Stimulated activated CD8-positive, alpha-beta memory T cell treated with anti-CD3 and anti-CD28 coated beads, Interleukin-7, amount 100 ng/mL, for 24 hours (primary cell): ENCODE results near the gene PRDM16.

Experiments
- DNase-seq: peaks from one replicate; pipeline ENCODE4 v3.0.0-alpha.2; 2020; ENCODE audit warnings: low read depth

PRDM16 gene

DNA sequence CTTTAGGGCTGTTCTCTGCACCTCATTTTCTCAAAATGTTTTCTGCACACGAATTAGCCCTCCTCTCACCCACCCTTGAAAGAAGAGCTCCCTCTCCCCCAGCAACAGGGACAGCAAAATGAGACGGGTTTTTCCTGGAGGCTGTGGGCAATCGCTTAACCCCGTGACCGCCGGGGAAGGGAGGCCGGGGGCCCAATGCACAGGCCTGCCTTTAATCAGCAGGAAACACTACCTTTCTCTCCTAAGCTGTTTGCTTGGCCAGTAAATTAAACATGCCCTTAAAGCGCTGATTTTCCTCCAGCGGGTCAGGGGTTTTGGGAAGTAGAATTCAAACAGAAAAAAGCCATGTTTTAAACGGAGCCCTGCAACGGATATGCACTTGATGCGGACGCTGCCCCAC is 114.4 kb downstream of the PRDM16 start:
- DNase-seq: no peak

DNA sequence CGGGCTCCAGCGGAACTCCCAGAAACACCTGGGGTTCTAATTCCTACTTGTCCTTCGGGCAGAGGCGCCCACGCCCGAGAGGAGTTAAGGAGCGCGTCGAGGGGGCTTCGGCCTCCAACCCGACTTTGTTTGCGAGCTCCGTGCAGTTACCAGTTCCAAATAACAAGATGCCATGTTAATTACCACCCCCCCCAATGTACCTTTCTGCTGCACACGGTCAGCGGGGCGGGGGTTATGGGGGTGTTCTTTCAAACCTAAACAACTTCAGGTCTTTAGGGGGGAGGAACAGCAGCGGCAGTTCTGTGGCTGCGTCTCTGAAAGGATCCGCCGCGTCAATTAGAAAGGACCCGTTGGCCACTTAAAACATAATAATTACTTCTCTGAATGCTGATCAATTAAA is 114.8 kb downstream of the PRDM16 start:
- DNase-seq: no peak

DNA sequence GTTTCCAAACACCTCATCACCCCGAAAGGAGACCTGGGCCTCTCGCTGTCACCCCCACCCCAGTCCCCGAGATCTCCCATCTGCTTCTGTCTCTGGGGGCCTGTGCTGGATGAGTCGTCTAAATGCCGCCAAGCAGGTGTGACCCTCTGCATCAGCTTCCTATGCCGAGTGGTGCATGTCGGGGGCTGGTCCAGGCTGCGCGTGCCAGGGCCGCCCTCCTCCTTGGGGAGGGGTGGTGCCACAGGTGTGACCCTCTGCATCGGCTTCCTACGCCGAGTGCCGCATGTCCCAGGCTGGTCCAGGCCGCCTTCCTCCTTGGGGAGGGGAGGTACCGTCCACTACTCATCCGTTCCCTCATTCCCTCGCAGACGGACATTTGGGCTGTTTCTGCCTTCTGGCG is 115.7 kb downstream of the PRDM16 start:
- DNase-seq: no peak

DNA sequence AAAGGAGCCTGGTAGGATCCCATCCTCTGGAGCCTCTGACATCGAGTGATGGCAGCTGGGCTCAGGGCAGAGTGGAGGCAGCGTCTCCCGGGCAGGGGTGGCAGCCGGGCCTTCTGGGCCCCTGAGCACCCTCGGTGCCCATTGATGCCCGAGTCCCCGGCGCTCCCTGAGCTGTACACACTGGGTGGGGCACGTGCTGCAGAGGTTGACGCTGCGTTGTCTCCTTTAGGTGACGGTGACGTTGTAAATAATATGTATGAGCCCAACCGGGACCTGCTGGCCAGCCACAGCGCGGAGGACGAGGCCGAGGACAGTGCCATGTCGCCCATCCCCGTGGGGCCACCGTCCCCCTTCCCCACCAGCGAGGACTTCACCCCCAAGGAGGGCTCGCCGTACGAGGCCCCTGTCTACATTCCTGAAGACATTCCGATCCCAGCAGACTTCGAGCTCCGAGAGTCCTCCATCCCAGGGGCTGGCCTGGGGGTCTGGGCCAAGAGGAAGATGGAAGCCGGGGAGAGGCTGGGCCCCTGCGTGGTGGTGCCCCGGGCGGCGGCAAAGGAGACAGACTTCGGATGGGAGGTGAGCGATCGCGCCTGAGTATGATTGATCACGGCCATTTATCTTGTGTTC is 117.0 kb downstream of the PRDM16 start:
- no peak for DNase-seq

DNA sequence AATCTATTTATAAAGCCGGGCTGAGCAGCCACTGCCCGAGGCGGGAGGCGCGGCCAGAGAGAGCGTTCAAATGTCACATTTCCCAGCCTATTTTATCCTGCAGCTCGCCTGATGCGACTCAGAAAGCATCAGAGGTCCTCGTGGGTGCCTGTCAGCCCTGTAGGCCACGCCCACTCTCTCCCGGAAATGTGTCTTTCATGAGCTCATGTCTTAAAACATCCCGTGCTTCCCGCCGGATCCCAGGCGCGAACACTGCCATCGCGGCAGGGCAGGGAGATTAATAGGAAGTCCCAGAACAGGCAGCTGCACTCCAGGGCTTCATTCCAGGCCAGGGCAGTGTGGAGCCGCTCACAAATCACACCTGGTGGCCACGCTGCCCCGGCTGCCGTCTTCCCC is 117.5 kb downstream of the PRDM16 start:
- DNase-seq: no peak

DNA sequence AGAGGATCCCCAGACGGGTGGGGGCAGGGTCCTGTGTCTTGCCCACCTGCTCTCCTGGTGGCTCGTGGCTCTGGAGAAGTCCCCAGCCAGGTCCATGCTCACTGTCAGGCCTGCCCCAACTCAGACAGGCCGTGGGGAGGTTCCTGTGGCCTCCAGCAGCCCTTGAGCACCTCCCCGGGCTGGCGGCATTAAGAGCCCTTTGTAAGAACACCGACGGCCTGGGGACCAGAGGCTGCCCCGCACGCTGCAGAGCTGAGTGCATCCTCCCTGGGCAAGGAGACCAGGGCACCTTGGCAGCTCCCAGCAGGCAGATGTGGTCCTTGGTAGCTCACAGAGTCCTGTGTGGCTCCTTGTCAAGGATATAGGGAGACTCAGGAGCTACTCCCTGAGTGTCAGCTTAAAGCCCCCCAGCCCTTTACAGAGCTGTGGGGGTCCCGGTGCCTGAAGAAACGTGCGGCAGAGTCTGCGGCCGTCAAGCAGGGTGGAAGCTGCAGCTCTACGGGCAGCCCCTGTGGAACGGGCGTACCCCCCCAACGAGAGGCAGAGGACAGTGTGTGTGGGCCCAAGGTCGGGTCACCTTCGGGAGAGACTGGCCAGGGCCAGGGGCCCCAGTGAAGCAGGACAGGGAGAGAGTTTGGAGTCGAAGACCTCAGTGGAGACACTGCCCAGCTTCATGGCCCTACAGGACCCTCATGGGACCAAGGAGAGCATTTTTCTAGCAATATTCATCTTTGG is 118.6 kb downstream of the PRDM16 start:
- DNase-seq: no peak

DNA sequence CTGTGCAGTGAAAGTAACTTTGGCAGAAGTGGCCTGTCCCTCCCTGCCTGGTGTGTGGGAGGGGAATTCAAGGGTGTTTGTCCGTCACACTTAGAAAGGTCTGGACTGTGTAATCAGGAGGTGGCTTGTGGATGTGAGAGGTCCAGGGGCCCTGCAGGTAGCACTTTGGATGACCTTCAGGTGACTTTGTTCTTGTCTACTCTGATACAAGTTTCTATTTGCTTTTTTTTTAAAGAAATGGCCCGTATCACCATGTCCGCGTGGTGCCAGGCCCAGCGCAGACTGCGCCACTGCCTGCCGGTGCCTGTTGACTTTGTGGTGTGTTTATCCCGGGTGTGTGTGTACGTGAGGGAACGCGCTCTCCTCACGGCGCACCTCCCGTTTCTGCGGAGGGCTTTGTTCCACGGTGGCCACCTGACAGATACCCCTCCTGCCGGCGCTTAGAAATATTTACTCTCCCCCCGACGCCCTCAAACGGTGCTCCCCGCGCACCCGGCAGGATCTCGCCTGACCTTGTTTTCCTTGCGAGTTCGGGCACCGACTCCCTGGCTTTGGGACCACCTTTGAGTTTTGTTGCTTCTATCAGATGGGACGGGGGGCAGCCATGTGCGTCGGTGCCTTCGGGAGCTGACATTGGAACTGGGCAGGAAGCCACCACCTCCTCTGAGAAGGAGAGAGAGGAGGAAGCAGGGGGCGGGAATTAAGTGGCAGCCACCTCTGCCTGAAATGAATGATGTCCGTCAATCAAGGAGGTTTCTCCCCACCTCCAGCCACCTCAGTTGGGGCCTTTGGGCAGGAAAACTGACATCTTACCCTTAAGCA is 119.4 kb downstream of the PRDM16 start:
- no peak for DNase-seq

DNA sequence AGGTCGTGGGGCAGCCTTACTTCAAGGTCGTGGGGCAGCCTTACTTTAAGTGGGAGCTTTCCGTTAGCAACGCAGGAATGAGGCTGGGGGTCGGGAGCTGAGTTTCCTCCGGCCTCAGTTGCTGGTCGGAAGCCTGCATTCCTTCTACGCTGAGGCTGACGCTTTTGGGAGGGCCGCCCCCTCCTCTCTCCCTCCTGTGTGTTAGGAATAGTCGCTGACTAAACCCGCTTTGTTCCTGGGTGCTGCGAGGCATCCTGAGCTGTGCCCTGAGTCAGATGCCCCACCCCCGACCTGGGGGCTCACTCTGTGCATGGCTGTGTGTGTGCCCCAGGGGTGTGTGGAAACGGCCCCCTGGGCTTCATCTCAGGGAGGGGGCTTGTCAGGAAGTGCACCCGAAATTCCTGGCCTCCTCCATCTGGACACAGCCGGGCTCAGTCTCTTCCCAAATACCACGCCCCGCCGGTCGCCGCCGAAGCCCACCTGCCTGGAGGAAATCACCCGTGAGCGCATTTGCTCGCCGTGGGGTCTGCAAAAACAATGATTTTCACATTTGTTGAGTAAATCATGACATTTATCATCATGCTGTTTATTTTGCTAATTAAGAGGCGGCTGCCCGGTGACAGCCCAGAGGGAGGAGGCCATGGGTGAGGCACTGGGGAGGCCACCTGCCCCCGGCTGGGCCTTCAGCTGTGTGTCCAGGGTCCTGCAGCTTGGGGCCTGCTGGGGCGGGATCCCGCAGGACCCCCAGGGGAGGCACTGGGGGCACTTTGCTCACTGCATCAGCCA is 121.4 kb downstream of the PRDM16 start:
- DNase-seq: no peak

DNA sequence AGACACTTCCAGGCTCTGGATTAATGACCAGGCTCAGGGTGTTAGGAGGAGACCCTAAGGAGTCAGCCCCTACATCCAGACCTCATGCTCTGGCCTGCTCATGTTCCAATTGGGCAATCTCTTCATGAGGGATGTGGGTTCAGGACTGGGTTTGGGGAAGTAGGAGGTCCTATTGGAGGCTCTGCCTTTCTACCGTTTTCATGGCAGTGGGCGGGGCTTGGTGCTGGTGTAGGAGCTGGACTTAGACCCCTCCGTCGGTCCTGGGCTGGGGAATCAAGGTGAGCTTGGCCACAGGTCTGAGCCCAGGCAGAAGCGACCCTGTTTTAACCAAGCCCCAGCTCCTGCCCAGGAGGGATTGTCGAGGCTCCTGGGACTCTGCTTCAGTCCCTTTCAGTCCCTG is 123.4 kb downstream of the PRDM16 start:
- no peak for DNase-seq

DNA sequence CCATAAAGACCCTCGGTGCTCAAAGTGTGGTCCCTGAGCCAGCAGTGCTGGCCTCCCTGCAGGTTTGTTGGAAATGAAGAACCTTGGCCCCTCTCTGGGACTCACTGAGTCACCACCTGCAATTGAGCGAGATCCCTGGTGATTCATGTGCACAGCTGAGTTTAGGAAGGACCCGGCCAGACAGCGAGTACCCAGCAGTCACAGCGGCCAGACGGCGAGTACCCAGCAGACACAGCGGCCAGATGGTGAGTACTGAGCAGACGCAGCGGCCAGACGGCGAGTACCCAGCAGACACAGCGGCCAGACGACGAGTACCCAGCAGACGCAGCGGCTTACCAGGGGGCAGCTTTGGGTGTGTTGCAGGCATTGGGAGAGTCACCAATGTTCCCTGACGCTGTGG is 123.8 kb downstream of the PRDM16 start:
- DNase-seq: no peak

DNA sequence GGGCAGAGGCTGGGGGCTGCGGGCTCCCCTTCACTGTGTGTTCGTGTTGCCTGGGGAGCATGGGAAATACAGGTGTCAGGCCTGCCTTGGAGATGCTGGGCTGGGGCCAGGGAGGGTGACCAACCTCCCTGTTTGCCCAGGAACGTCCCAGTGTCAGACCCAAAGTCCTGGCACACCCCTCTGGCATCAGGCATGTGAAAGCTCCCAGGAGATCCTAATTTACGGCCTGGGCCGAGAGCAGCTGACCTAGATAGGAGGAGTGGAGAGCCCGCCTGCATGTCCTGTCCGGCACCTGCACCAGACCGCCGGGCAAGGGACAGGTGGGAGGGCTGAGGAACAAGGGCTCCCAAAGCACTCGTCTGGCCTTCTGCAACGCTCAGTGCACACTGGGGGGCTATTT is 124.8 kb downstream of the PRDM16 start:
- no peak for DNase-seq

DNA sequence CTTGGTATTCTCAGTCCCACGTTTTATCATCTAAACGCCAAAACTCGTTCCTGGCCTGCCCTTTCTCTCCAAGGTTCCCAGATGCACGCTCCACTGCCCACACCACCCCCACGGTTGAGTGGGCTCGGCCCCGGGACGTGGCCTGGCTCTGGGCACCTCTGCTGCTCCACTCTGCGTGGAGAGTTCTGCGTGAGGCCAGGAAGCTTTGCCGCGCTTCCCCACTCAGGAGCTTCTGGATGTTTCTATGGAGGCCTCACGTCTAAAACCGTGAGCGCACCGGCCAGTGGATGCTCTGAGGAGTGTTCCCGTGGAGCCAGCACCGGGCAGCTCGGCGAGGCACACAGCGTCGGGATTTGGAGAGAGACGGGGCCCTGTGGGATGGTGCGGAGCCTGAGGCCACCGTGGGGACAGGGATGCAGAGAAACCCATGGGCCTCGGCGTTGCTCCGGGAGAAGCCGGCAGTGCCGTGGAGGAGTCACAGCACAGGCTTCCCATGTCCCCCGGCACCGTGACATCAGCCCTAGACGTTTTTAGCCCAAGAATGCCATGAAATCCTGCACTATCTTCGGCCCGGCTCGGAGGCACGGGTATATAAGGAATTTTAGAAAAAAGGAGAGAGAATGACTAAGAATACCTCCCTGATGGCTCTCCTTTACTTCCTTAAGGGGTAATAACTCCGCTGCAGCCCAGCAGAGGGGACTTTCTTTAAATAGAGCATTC is 125.9 kb downstream of the PRDM16 start:
- no peak for DNase-seq

DNA sequence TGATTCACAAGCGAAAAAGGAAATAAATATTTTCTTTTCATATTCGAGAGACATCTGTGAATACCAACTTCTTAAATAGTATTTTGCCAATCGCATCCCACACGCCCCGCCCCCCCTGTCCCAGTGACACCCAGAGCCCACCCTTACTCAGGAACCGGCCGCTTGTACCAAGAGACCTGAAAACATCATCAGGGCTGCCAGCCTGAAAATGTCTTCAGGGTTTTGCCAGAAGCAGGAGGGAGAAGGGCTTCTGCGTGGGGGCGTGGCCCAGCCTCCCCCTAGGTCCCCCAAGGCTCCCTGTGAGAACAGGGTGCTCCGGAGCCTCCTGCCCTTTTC is 126.4 kb downstream of the PRDM16 start:
- no peak for DNase-seq

DNA sequence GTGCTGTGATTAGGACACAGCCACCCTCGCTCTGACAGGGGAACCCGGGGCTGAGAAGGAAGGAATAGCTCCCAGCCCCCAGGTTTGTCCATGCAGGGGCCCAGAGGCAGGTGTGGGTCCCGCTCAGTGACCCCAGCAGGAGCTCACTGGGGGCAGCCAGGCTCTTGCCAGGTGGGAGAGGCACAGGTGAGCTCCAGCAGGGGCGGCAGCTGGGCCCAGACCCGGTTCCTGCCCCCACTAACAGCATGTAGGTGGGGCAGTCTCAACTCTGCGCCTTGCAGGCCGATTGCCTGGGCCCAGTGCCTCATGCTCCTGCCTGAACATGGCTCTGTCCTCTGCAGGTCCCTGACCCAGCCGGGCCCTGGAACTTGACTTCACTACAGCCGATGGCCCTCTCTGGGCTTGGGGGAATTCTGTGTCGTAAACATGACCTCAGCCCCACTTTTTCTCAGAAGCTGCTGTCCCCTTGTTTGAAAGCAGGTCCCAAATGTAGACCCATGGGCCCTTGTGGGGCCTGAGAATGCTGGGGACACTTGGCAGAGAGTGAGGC is 127.0 kb downstream of the PRDM16 start:
- DNase-seq: no peak

DNA sequence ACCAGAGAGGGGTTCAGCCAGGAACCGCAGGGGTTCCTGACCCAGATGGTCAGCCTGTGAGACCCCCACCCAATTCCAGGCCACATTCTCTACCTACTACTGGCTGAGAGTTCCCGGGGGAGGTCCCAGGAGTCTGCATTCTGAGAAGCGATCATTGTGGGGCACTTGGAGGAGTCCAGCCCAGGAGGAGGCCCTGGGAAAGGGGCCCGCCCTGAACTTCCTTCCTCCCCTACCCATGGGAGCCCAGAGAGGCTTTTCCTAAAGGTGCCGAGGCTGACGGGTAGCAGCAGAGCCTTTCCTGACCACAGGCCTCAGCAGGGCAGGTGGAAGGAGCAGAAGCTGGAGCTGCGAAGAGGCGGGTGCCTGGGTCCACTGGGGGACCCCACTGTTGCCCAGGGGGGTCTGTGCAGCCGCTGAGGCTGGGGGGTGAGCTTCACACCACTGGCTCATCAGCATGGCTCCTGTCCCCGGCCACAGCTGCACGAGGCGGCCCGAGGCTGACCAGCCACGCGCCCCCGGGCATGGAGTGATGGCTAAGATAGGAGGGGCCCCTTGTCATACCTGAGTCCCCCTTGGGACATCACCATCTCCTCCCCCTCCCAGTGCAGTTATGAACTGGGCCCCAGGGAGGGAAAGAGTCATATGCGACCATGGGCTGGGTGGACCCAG is 127.7 kb downstream of the PRDM16 start:
- no peak for DNase-seq

DNA sequence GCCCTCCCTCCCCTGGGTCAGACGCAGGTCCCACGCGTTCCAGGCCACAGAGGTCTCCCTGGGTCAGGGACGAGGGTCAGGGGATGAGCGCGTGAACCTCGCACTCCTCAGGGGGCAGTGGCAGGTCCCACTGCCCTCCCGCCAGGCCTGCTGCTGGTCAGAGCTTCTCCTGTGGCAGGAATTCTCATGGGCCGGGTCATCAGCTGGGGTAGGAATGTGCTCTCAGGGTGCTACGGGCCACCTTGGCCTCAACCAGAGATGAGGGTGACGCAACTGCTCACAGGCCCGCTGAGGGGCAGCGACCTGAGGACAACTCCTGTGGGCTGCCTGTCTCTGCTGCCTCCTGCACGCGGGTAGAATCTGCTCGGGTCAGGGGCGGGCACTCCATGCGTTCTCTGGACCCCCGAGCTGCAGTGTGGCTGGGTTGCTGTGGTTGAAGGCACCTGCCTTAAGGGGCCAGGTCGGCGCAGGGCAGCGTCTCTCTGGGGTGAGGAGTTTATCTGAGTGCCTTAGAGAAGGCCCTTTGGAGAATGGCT is 128.8 kb downstream of the PRDM16 start:
- no peak for DNase-seq

DNA sequence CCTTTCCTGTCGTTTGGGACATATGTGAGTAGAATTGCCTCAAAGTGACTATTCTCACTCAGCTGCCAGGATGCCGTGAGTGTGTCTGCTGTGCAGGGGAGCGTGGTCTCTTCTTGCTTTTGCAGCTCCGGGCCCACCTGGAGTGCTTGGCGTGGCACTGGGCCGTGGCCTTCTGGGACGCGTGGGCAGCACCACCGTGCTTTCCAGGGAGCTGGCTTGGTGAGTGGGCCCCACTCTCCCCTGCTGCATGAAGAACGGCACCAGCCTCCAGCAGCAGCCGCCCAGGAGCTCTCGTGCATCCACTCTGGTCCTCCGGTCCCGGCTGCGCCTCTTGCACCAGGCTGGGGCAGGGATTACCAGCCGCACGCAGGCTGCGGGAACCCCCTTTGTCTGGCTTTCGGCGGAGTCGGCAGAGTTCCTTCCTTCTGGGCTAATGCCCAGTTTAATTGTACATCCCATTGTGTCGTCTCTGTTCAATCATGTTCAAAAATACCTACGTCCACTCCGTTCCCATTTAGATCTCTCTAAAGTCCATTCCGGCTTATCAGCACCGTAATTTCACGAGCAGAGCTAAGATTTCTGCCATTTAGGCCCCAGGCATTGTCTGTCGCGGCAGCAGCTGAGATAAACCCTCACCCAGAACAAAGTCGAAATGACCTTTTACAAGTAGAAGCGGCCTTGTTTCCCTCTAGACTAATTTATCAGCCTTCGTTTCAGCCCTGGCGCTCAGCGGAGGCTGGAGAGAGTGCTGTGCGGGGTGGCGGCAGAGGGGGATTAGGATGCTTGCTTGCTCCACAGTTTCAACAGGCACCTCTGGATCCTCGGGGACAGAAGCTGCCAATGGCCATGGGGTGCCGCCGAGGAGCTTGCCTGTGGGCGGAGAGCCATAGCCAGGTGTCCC is 129.6 kb downstream of the PRDM16 start:
- DNase-seq: no peak

DNA sequence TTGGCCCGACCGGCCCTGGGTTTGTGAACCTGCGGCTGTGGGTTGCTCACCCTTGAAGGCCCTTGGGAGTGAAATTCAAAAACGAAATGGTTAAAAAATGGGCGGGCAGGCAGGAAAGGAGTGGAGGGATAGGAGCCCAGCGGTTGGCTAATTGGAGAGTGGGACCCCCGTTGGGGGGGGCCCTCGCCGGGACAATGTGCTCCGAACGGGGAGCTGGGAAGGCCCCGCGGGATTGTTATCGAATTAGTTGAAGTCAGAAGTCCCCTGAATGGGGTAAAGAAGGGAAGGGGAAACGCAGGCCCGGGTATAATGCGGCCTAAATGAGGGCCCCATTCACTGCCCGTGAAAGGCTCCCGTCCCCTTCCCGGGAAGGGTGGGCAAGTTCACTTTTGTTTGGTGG is 135.7 kb downstream of the PRDM16 start:
- DNase-seq: no peak

DNA sequence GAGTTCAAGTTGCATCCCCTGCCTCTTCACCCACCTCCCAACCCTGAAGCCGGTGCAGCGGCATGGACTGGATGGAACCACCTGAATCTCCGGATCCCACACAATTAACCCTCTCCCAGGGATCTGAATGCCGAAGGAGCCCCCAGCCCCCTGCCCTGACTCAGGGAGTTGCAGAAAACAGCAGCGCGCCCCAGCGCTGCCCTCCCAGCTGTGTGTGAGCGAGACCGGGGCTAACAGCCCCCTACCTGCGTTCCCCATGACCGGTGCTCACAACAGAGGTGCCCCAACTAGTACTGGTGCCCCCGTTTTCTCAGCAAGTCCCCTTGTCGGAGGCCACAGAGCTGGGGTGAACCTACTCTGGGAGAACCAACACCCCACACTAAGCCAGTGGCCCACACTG is 136.8 kb downstream of the PRDM16 start:
- no peak for DNase-seq

DNA sequence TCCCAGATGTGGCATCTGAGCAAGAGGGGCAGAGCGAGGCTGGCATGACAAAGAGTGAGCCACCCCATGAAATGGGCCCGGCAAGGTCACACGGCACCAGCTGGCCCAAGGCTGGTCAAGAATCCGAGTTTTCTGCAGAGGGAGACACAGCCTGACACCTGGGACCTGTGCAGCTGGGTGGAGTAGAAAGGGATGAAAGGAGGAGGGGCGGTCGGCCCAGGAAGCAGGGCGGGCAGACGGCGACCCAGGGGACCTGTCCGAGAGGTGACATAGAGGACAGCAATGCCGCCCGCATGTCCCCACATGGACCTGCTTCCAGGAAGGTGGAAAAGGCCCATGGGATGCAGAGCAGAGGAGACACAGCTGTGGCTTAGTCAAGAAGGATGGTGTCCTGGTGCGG is 137.7 kb downstream of the PRDM16 start:
- no peak for DNase-seq
